ENCODE measurements around the gene APRT.
"Not testable (repeated sequence)": the region's sequence is repeated elsewhere in the genome, so short reads cannot be mapped to it uniquely, and the experiment has no call there.

The APRT gene

GRCh38 chr16:88823646-88824045 is 11.9 kb upstream of the APRT start:
- H3K4me3 ChIP-seq (ENCODE audit: insufficient read depth, low read depth, low read length); H3K9me3 ChIP-seq (ENCODE audit: control insufficient read depth, low read length); H3K27me3 ChIP-seq (ENCODE audit: control insufficient read depth, insufficient read depth, low read length, poor library complexity, severe bottlenecking); H3K27ac ChIP-seq (ENCODE audit: insufficient read depth, low read depth, low read length, poor library complexity, severe bottlenecking); H3K36me3 ChIP-seq (ENCODE audit: control insufficient read depth, insufficient read depth, low read length); H3K4me1 ChIP-seq (ENCODE audit: control insufficient read depth, insufficient read depth, low read length): not testable (repeated sequence)
- 95% methylated on average over 30 of the region's 31 CpGs for WGBS, 2 experiments

- Histone ChIP-seq H3K9me3 (ENCODE audit: control insufficient read depth, low read length) (no peaks in the 10 kb centered on the region), H3K27me3 (ENCODE audit: control insufficient read depth, insufficient read depth, low read length, poor library complexity, severe bottlenecking) (no peaks in the 10 kb centered on the region), H3K4me3 (ENCODE audit: insufficient read depth, low read depth, low read length) (no peak overlapping the region), H3K27ac (ENCODE audit: insufficient read depth, low read depth, low read length, poor library complexity, severe bottlenecking) (no peak overlapping the region), H3K36me3 (ENCODE audit: control insufficient read depth, insufficient read depth, low read length) (no peaks in the 10 kb centered on the region), H3K4me1 (ENCODE audit: control insufficient read depth, insufficient read depth, low read length) (no peaks in the 10 kb centered on the region)
- 94% methylated on average over 24 of the region's 24 CpGs for WGBS, 2 experiments
Observed at GRCh38 chr16:88822281-88823040, 10.7 kb upstream of the APRT start.

- H3K4me1 ChIP-seq (ENCODE audit: control insufficient read depth, insufficient read depth, low read length): no peaks in the 10 kb centered on the region
- no peak overlapping the region for H3K27ac ChIP-seq (ENCODE audit: insufficient read depth, low read depth, low read length, poor library complexity, severe bottlenecking)
- no peaks in the 10 kb centered on the region for H3K36me3 ChIP-seq (ENCODE audit: control insufficient read depth, insufficient read depth, low read length)
- no peak overlapping the region for H3K4me3 ChIP-seq (ENCODE audit: insufficient read depth, low read depth, low read length)
- H3K9me3 ChIP-seq (ENCODE audit: control insufficient read depth, low read length): no peaks in the 10 kb centered on the region
- no peaks in the 10 kb centered on the region for H3K27me3 ChIP-seq (ENCODE audit: control insufficient read depth, insufficient read depth, low read length, poor library complexity, severe bottlenecking)
- 88% methylated on average over 22 of the region's 22 CpGs for WGBS, 2 experiments
Observed at GRCh38 chr16:88821168-88821850, 9.6 kb upstream of the APRT start.

GRCh38 chr16:88820385-88821025 is 8.8 kb upstream of the APRT start:
- H3K27ac ChIP-seq (ENCODE audit: insufficient read depth, low read depth, low read length, poor library complexity, severe bottlenecking): no peak overlapping the region
- no peaks in the 10 kb centered on the region for H3K4me1 ChIP-seq (ENCODE audit: control insufficient read depth, insufficient read depth, low read length)
- WGBS, 2 experiments: 86 to 88% methylated on average over 20 of the region's 20 CpGs
- no peak overlapping the region for H3K4me3 ChIP-seq (ENCODE audit: insufficient read depth, low read depth, low read length)
- H3K9me3 ChIP-seq (ENCODE audit: control insufficient read depth, low read length): no peaks in the 10 kb centered on the region
- H3K36me3 ChIP-seq (ENCODE audit: control insufficient read depth, insufficient read depth, low read length): no peaks in the 10 kb centered on the region
- no peaks in the 10 kb centered on the region for H3K27me3 ChIP-seq (ENCODE audit: control insufficient read depth, insufficient read depth, low read length, poor library complexity, severe bottlenecking)

GRCh38 chr16:88819126-88819525 is 7.4 kb upstream of the APRT start:
- Histone ChIP-seq H3K27me3 (ENCODE audit: control insufficient read depth, insufficient read depth, low read length, poor library complexity, severe bottlenecking) (no peaks in the 10 kb centered on the region), H3K4me3 (ENCODE audit: insufficient read depth, low read depth, low read length) (no peak overlapping the region), H3K4me1 (ENCODE audit: control insufficient read depth, insufficient read depth, low read length) (no peaks in the 10 kb centered on the region), H3K9me3 (ENCODE audit: control insufficient read depth, low read length) (no peaks in the 10 kb centered on the region), H3K27ac (ENCODE audit: insufficient read depth, low read depth, low read length, poor library complexity, severe bottlenecking) (no peak overlapping the region), H3K36me3 (ENCODE audit: control insufficient read depth, insufficient read depth, low read length) (no peaks in the 10 kb centered on the region)
- 85 to 87% methylated on average over 16 of the region's 16 CpGs for WGBS, 2 experiments

- Histone ChIP-seq H3K9me3 (ENCODE audit: control insufficient read depth, low read length) (no peaks in the 10 kb centered on the region), H3K27me3 (ENCODE audit: control insufficient read depth, insufficient read depth, low read length, poor library complexity, severe bottlenecking) (no peaks in the 10 kb centered on the region), H3K4me3 (ENCODE audit: insufficient read depth, low read depth, low read length) (no peak overlapping the region), H3K36me3 (ENCODE audit: control insufficient read depth, insufficient read depth, low read length) (no peaks in the 10 kb centered on the region), H3K4me1 (ENCODE audit: control insufficient read depth, insufficient read depth, low read length) (no peaks in the 10 kb centered on the region), H3K27ac (ENCODE audit: insufficient read depth, low read depth, low read length, poor library complexity, severe bottlenecking) (no peak overlapping the region)
- WGBS, 2 experiments: 96 to 97% methylated on average over 18 of the region's 18 CpGs
Observed at GRCh38 chr16:88818575-88818874, 6.8 kb upstream of the APRT start.

GRCh38 chr16:88817785-88818574 is 6.3 kb upstream of the APRT start:
- Histone ChIP-seq H3K4me3 (ENCODE audit: insufficient read depth, low read depth, low read length) (no peak overlapping the region), H3K9me3 (ENCODE audit: control insufficient read depth, low read length) (no peaks in the 10 kb centered on the region), H3K4me1 (ENCODE audit: control insufficient read depth, insufficient read depth, low read length) (no peaks in the 10 kb centered on the region), H3K27ac (ENCODE audit: insufficient read depth, low read depth, low read length, poor library complexity, severe bottlenecking) (no peak overlapping the region), H3K36me3 (ENCODE audit: control insufficient read depth, insufficient read depth, low read length) (no peaks in the 10 kb centered on the region), H3K27me3 (ENCODE audit: control insufficient read depth, insufficient read depth, low read length, poor library complexity, severe bottlenecking) (no peaks in the 10 kb centered on the region)
- 94 to 95% methylated on average over 40 of the region's 40 CpGs for WGBS, 2 experiments

GRCh38 chr16:88816736-88817535 is 5.2 kb upstream of the APRT start:
- Histone ChIP-seq H3K27me3 (ENCODE audit: control insufficient read depth, insufficient read depth, low read length, poor library complexity, severe bottlenecking) (no peaks in the 10 kb centered on the region), H3K27ac (ENCODE audit: insufficient read depth, low read depth, low read length, poor library complexity, severe bottlenecking) (no peak overlapping the region), H3K9me3 (ENCODE audit: control insufficient read depth, low read length) (no peaks in the 10 kb centered on the region), H3K4me3 (ENCODE audit: insufficient read depth, low read depth, low read length) (no peak overlapping the region), H3K4me1 (ENCODE audit: control insufficient read depth, insufficient read depth, low read length) (no peaks in the 10 kb centered on the region), H3K36me3 (ENCODE audit: control insufficient read depth, insufficient read depth, low read length) (no peaks in the 10 kb centered on the region)
- 91 to 92% methylated on average over 41 of the region's 41 CpGs for WGBS, 2 experiments

- no peaks in the 10 kb centered on the region for H3K27me3 ChIP-seq (ENCODE audit: control insufficient read depth, insufficient read depth, low read length, poor library complexity, severe bottlenecking)
- no peaks in the 10 kb centered on the region for H3K36me3 ChIP-seq (ENCODE audit: control insufficient read depth, insufficient read depth, low read length)
- H3K4me1 ChIP-seq (ENCODE audit: control insufficient read depth, insufficient read depth, low read length): no peaks in the 10 kb centered on the region
- H3K9me3 ChIP-seq (ENCODE audit: control insufficient read depth, low read length): no peaks in the 10 kb centered on the region
- no peak overlapping the region for H3K4me3 ChIP-seq (ENCODE audit: insufficient read depth, low read depth, low read length)
- 78% methylated on average over 19 of the region's 19 CpGs for WGBS, 2 experiments
- no peak overlapping the region for H3K27ac ChIP-seq (ENCODE audit: insufficient read depth, low read depth, low read length, poor library complexity, severe bottlenecking)
Observed at GRCh38 chr16:88815901-88816589, 4.3 kb upstream of the APRT start.
